GM12878 (cell line): ENCODE measurements around the gene ZFPM1. TPM values are rescaled to one million over a fixed set of nuclear protein-coding genes. Genes with fewer than 3 reads are reported as not detected.

ENCODE experiments used
- BCL11A ChIP-seq: IDR thresholded peaks from 2 replicates; pipeline ENCODE4 v1.6.1; 2011; ENCODE audit warnings: low read depth, low read length
- CBX3 ChIP-seq: fragments of 200-600 bp; sonication (generic); IDR thresholded peaks from 2 replicates; pipeline ENCODE4 v1.6.1; 2016; ENCODE audit warnings: low read depth, borderline replicate concordance
- MXI1 ChIP-seq: fragments of 150-350 bp; IDR thresholded peaks from 2 replicates; pipeline ENCODE4 v1.6.1; 2011; ENCODE audit warnings: low read depth, mild to moderate bottlenecking, inconsistent platforms, low read length, improper control_type of control experiment
- NRF1 ChIP-seq: conservative IDR thresholded peaks from 2 replicates; pipeline ENCODE4 v1.6.1; 2011; ENCODE audit warnings: mild to moderate bottlenecking, low read depth, low read length, improper control_type of control experiment
- PAX5 ChIP-seq: IDR thresholded peaks from 2 replicates; pipeline ENCODE4 v1.6.1; 2011; ENCODE audit warnings: low read depth, low read length, borderline replicate concordance
- PAX8 ChIP-seq: fragments of 450-650 bp; IDR thresholded peaks from 2 replicates; pipeline ENCODE4 v1.6.1; 2017; ENCODE audit warnings: mild to moderate bottlenecking, moderate library complexity
- PML ChIP-seq: IDR thresholded peaks from 2 replicates; pipeline ENCODE4 v1.6.1; 2012; ENCODE audit warnings: low read length, inconsistent platforms
- POLR2AphosphoS5 ChIP-seq: IDR thresholded peaks from 2 replicates; pipeline ENCODE4 v1.6.1; 2011; ENCODE audit warnings: mild to moderate bottlenecking, low read length, inconsistent platforms
- SMARCA5 ChIP-seq: fragments of 450-650 bp; IDR thresholded peaks from 2 replicates; pipeline ENCODE4 v1.6.1; 2017; ENCODE audit warnings: mild to moderate bottlenecking
- SUPT20H ChIP-seq: IDR thresholded peaks from 2 replicates; pipeline ENCODE4 v1.6.1; 2011; ENCODE audit warnings: low read depth, mild to moderate bottlenecking, low read length, moderate library complexity, borderline replicate concordance; ENCODE audit not compliant: control insufficient read depth
- SUZ12 ChIP-seq: fragments of 200-600 bp; sonication (generic); IDR thresholded peaks from one replicate; pipeline ENCODE4 v1.6.1; 2018; ENCODE audit warnings: antibody characterized with exemption, mild to moderate bottlenecking; ENCODE audit not compliant: unreplicated experiment
- TBL1XR1 ChIP-seq: IDR thresholded peaks from 2 replicates; pipeline ENCODE4 v1.6.1; 2012; ENCODE audit warnings: low read depth, low read length, improper control_type of control experiment
- YY1 ChIP-seq: IDR thresholded peaks from 2 replicates; pipeline ENCODE4 v1.6.1; 2011; ENCODE audit warnings: low read depth, mild to moderate bottlenecking, low read length
- polyA plus RNA-seq, 11 experiments: library from polyadenylated mRNA; depleted of rRNA in 4 of 11; unstranded in 6 of 11; stranded (reverse) in 5 of 11; fragments of >200 nt; fragmentation: Nextera tagmentation in 4 of 11; fragmentation: Illumina TruSeq in 1 of 11; extraction: Ambion mirVana in 4 of 11; extraction: Trizol in 1 of 11; gene quantifications; 1 replicate in 1 of 11; 2 replicates in 10 of 11; pipeline versions ENCODE4 v1.2.1 to v1.2.3, GENCODE V29; 2011 to 2016; ENCODE audit warnings: inconsistent platforms in 2 of 11, missing spikeins in 2 of 11, low read depth in 1 of 11
- total RNA-seq, 4 experiments: library from RNA; depleted of rRNA in 3 of 4; stranded (reverse); fragments of >200 nt in 3 of 4; fragmentation: Illumina TruSeq in 1 of 4; extraction: Trizol in 1 of 4; gene quantifications; 2 replicates each; pipeline versions ENCODE4 v1.2.1 to v1.2.3, GENCODE V29; 2013 to 2021
- TF ChIP-seq, protein P1 (sequence below): IDR thresholded peaks from 2 replicates; pipeline ENCODE4 v1.6.1; 2012; ENCODE audit warnings: low read depth, low read length, improper control_type of control experiment
- TF ChIP-seq, protein P2 (sequence below): fragments of 450-650 bp; IDR thresholded peaks from 2 replicates; pipeline ENCODE4 v1.6.1; 2018; ENCODE audit warnings: borderline replicate concordance, mild to moderate bottlenecking; ENCODE audit not compliant: partially characterized antibody
- TF ChIP-seq, protein P3 (sequence below): fragments of 450-650 bp; IDR thresholded peaks from 2 replicates; pipeline ENCODE4 v1.6.1; 2017; ENCODE audit warnings: mild to moderate bottlenecking, moderate library complexity
- TF ChIP-seq, protein P4 (sequence below): fragments of 450-650 bp; IDR thresholded peaks from 2 replicates; pipeline ENCODE4 v1.6.1; 2017; ENCODE audit warnings: borderline replicate concordance

The ZFPM1 gene
- total and polyA plus RNA-seq, 10 of the 15 experiments (the other 5 are each of a cell fraction or from before 2014, with no cell fraction given), result 0.02 to 5.1 (median 0.30) TPM

DNA sequence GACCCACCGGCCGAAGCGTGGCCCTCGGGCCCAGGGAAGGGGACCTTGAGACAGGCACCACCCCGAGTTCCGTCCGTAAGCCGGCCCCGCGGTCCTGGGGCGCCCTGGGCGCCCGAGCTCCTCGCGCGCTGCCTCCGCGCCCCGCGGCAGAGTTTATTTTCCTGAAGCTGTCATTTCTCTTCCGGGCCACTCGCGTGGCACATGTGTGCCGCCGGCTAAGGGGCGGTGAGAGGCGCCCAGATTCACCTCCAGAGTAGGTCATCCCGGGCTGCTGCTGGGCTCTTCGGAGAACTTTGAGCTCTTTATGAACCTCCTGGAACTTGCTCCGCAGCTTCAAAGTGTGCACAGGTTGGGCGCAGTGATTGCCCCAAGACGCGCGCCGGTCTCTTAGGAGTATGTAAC is 117.6 kb downstream of the ZFPM1 start (continued):
- TF ChIP-seq, protein P1, sequence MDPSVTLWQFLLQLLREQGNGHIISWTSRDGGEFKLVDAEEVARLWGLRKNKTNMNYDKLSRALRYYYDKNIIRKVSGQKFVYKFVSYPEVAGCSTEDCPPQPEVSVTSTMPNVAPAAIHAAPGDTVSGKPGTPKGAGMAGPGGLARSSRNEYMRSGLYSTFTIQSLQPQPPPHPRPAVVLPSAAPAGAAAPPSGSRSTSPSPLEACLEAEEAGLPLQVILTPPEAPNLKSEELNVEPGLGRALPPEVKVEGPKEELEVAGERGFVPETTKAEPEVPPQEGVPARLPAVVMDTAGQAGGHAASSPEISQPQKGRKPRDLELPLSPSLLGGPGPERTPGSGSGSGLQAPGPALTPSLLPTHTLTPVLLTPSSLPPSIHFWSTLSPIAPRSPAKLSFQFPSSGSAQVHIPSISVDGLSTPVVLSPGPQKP, result no peak
- TF ChIP-seq CBX3, result no peak
- no peak for TF ChIP-seq POLR2AphosphoS5
- TF ChIP-seq, protein P2, sequence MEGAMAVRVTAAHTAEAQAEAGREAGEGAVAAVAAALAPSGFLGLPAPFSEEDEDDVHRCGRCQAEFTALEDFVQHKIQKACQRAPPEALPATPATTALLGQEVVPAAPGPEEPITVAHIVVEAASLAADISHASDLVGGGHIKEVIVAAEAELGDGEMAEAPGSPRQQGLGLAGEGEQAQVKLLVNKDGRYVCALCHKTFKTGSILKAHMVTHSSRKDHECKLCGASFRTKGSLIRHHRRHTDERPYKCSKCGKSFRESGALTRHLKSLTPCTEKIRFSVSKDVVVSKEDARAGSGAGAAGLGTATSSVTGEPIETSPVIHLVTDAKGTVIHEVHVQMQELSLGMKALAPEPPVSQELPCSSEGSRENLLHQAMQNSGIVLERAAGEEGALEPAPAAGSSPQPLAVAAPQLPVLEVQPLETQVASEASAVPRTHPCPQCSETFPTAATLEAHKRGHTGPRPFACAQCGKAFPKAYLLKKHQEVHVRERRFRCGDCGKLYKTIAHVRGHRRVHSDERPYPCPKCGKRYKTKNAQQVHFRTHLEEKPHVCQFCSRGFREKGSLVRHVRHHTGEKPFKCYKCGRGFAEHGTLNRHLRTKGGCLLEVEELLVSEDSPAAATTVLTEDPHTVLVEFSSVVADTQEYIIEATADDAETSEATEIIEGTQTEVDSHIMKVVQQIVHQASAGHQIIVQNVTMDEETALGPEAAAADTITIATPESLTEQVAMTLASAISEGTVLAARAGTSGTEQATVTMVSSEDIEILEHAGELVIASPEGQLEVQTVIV, result no peak
- no peak for TF ChIP-seq YY1
- TF ChIP-seq, protein P3, sequence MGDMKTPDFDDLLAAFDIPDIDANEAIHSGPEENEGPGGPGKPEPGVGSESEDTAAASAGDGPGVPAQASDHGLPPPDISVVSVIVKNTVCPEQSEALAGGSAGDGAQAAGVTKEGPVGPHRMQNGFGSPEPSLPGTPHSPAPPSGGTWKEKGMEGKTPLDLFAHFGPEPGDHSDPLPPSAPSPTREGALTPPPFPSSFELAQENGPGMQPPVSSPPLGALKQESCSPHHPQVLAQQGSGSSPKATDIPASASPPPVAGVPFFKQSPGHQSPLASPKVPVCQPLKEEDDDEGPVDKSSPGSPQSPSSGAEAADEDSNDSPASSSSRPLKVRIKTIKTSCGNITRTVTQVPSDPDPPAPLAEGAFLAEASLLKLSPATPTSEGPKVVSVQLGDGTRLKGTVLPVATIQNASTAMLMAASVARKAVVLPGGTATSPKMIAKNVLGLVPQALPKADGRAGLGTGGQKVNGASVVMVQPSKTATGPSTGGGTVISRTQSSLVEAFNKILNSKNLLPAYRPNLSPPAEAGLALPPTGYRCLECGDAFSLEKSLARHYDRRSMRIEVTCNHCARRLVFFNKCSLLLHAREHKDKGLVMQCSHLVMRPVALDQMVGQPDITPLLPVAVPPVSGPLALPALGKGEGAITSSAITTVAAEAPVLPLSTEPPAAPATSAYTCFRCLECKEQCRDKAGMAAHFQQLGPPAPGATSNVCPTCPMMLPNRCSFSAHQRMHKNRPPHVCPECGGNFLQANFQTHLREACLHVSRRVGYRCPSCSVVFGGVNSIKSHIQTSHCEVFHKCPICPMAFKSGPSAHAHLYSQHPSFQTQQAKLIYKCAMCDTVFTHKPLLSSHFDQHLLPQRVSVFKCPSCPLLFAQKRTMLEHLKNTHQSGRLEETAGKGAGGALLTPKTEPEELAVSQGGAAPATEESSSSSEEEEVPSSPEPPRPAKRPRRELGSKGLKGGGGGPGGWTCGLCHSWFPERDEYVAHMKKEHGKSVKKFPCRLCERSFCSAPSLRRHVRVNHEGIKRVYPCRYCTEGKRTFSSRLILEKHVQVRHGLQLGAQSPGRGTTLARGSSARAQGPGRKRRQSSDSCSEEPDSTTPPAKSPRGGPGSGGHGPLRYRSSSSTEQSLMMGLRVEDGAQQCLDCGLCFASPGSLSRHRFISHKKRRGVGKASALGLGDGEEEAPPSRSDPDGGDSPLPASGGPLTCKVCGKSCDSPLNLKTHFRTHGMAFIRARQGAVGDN, result no peak
- no peak for TF ChIP-seq PAX8
- no peak for TF ChIP-seq BCL11A
- no peak for TF ChIP-seq SUZ12
- TF ChIP-seq SUPT20H, result no peak
- TF ChIP-seq, protein P4, sequence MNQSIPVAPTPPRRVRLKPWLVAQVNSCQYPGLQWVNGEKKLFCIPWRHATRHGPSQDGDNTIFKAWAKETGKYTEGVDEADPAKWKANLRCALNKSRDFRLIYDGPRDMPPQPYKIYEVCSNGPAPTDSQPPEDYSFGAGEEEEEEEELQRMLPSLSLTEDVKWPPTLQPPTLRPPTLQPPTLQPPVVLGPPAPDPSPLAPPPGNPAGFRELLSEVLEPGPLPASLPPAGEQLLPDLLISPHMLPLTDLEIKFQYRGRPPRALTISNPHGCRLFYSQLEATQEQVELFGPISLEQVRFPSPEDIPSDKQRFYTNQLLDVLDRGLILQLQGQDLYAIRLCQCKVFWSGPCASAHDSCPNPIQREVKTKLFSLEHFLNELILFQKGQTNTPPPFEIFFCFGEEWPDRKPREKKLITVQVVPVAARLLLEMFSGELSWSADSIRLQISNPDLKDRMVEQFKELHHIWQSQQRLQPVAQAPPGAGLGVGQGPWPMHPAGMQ, result no peak
- no peak for TF ChIP-seq NRF1
- TF ChIP-seq PML, result no peak
- no peak for TF ChIP-seq TBL1XR1
- no peak for TF ChIP-seq SMARCA5
- TF ChIP-seq MXI1, result 0 out of 2 replicates have a peak, but pooled peaks have one; percentile 8
- TF ChIP-seq PAX5, result no peak
